Lower leg skin (tissue), 4 donors: Measurements from ENCODE around the gene LRRC26. TPM values are rescaled to one million over a fixed set of nuclear protein-coding genes. Genes with fewer than 3 reads are reported as not detected.
"Not testable (repeated sequence)": the region's sequence is repeated elsewhere in the genome, so short reads cannot be mapped to it uniquely, and the experiment has no call there.

Experiments
- DNase-seq, 2 donors: peaks; one replicate each; pipeline ENCODE4 v3.0.0-alpha.2; 2019; ENCODE audit warnings: low spot score in 2 of 2
- H3K4me3 ChIP-seq: fragments of 200-600 bp; sonication (generic); 2 replicates; pipeline ENCODE4 v1.5.1; 2017; ENCODE audit warnings: mild to moderate bottlenecking, low read depth; ENCODE audit not compliant: poor library complexity, severe bottlenecking
- POLR2A ChIP-seq, 2 donors: fragments of 450-650 bp; IDR thresholded peaks; one replicate each; pipeline ENCODE4 v1.6.1; 2016 to 2017; ENCODE audit warnings: antibody characterized with exemption in 2 of 2, mild to moderate bottlenecking in 1 of 2, moderate library complexity in 1 of 2
- WGBS, 2 donors: methylation state at CpG; one replicate each; pipeline ENCODE4 v1.1.5; 2018; 5-methylcytosine and 5-hydroxymethylcytosine counted together
- intact Hi-C: fragments of 100-400 bp; cut with DNase I; formaldehyde crosslinking; loops from one replicate; pipeline ENCODE4 v1.15.0; 2023; ENCODE audit warnings: low total_unique reads
- microRNA-seq, 2 donors: library from miRNA; unstranded; fragments of <30 nt; microRNA quantifications; one replicate each; pipeline ENCODE4, GENCODE V29; 2016; ENCODE audit warnings: borderline replicate concordance in 2 of 2, borderline number of aligned reads in 1 of 2
- total RNA-seq, 4 donors: library from RNA; depleted of rRNA; stranded (reverse); fragments of >200 nt; gene quantifications; one replicate each; pipeline ENCODE4 v1.1.0, GENCODE V29; 2016
- TF ChIP-seq, protein P1 (sequence below), 3 donors: fragments of 450-650 bp; IDR thresholded peaks; one replicate each; pipeline ENCODE4 v1.5.1; 2016; ENCODE audit warnings: antibody characterized with exemption in 3 of 3, mild to moderate bottlenecking in 3 of 3, moderate library complexity in 2 of 3

The LRRC26 gene
- total RNA-seq, 4 donors from 2014 or later: 4.1 to 29.0 (median 21.3) TPM

- no peak for TF ChIP-seq POLR2A (IDR thresholded peaks at IDR 0.05)
- TF ChIP-seq, protein P1, sequence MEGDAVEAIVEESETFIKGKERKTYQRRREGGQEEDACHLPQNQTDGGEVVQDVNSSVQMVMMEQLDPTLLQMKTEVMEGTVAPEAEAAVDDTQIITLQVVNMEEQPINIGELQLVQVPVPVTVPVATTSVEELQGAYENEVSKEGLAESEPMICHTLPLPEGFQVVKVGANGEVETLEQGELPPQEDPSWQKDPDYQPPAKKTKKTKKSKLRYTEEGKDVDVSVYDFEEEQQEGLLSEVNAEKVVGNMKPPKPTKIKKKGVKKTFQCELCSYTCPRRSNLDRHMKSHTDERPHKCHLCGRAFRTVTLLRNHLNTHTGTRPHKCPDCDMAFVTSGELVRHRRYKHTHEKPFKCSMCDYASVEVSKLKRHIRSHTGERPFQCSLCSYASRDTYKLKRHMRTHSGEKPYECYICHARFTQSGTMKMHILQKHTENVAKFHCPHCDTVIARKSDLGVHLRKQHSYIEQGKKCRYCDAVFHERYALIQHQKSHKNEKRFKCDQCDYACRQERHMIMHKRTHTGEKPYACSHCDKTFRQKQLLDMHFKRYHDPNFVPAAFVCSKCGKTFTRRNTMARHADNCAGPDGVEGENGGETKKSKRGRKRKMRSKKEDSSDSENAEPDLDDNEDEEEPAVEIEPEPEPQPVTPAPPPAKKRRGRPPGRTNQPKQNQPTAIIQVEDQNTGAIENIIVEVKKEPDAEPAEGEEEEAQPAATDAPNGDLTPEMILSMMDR (IDR thresholded peaks at IDR 0.05): no peak
- 50 to 51% methylated on average over 24 of the region's 24 CpGs for WGBS, 2 donors
- no peak for DNase-seq
- intact Hi-C loops: no loop called here
- no peak overlapping the region for H3K4me3 ChIP-seq
These were observed 42.3 kb downstream of the LRRC26 start for GRCh38 chr9:137127301-137128157.

- TF ChIP-seq POLR2A (IDR thresholded peaks at IDR 0.05): no peak
- TF ChIP-seq, protein P1 (IDR thresholded peaks at IDR 0.05): no peak
- 53 to 54% methylated on average over 3 of the region's 3 CpGs for WGBS, 2 donors
- H3K4me3 ChIP-seq: no peak overlapping the region
- intact Hi-C loops: no loop called here
- DNase-seq: no peak
These were observed 43.1 kb downstream of the LRRC26 start for GRCh38 chr9:137126786-137127185.

- intact Hi-C loops, DNase-seq, H3K4me3 ChIP-seq: not testable (repeated sequence)
- 91% methylated on average over 5 of the region's 5 CpGs for WGBS, 2 donors
These were observed 45.8 kb downstream of the LRRC26 start for GRCh38 chr9:137123952-137124462.

- intact Hi-C loops: no loop called here
- H3K4me3 ChIP-seq: no peak overlapping the region
- 74 to 79% methylated on average over 5 of the region's 5 CpGs for WGBS, 2 donors
- TF ChIP-seq POLR2A (IDR thresholded peaks at IDR 0.05): no peak
- TF ChIP-seq, protein P1 (IDR thresholded peaks at IDR 0.05): no peak
- no peak for DNase-seq
These were observed 46.4 kb downstream of the LRRC26 start for GRCh38 chr9:137123468-137123837.

- DNase-seq, intact Hi-C loops, H3K4me3 ChIP-seq: not testable (repeated sequence)
- 85 to 86% methylated on average over 16 of the region's 16 CpGs for WGBS, 2 donors
These were observed 46.9 kb downstream of the LRRC26 start for GRCh38 chr9:137122796-137123467.

DNA sequence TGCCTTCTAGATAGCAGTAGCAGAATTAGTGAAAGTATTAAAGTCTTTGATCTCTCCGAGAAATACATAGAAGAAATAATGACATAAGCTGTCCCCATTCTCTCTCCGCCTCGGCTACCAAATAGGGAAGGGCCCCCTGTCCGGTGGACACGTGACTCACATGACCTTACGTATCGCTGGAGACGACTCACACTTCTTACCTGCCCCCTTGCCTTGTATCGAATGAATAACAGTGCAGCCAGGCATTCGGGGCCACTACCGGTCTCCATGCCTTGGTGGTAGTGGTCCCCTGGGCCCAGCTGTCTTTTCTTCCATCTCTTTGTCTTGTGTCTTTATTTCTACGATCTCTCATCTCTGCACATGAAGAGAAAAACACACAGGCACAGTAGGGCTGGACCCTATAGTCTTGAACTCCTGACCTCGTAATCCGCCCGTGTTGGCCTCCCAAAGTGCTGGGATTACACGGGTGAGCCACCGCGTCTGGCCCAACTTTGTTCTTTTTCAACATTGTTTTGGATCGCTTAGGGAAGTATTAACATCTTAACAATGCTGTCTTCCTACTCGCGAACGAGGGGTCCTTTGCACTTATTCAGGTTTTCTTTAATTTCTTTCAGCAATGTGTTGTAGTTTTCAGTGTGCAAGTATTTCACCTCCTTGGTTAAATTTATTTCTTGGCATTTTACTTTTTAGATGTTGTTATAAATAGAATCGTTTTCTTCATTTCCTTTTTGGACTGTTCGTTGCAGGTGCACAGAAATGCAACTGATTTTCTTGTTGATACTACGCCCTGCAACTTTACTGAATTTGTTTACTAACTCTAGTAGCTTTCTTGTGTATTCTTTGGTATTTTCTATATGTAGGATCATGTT is 47.7 kb downstream of the LRRC26 start:
- intact Hi-C loops, H3K4me3 ChIP-seq, DNase-seq: not testable (repeated sequence)
- 75% methylated on average over 21 to 22 of the region's 25 CpGs for WGBS, 2 donors

Small RNA genes lying within 50 kb of the gene (microRNA-seq; reads per million reads assigned to microRNA genes)
- 0 reads per million in 2 donors for gene MIR3621

Other genes starting within 250 kb of the LRRC26 start
- gene FBXW5, start 225.3 kb downstream of the LRRC26 start, total RNA-seq: 100 to 1,000 TPM; 145 to 182 (median 154) TPM
- not detected for gene C8G, start 224.8 kb downstream of the LRRC26 start, total RNA-seq
- not detected for gene LCN12, start 217.8 kb downstream of the LRRC26 start, total RNA-seq
- gene PTGDS, start 192.5 kb downstream of the LRRC26 start, total RNA-seq: 10 to 100 TPM in 3 of 4 donors, 1 to 10 TPM in 1; 9.7 to 75.3 (median 14.8) TPM
- under 1 TPM in 2 of 4 donors, not detected in 2; 0.36 to 0.37 TPM for gene LCNL1, start 187.1 kb downstream of the LRRC26 start, total RNA-seq
- 10 to 100 TPM; 38.7 to 75.8 (median 58.2) TPM for gene PAXX, start 177.6 kb downstream of the LRRC26 start, total RNA-seq
- gene CLIC3, start 173.5 kb downstream of the LRRC26 start, total RNA-seq: 100 to 1,000 TPM; 114 to 328 (median 163) TPM
- gene ABCA2, start 141.8 kb downstream of the LRRC26 start, total RNA-seq: 10 to 100 TPM; 18.2 to 27.6 (median 23.7) TPM
- gene FUT7, start 138.0 kb downstream of the LRRC26 start, total RNA-seq: under 1 TPM in 2 of 4 donors, not detected in 2; 0.22 to 0.39 TPM
- 10 to 100 TPM; 29.1 to 63.9 (median 56.1) TPM for gene NPDC1, start 123.9 kb downstream of the LRRC26 start, total RNA-seq
- gene ENTPD2, start 116.0 kb downstream of the LRRC26 start, total RNA-seq: 10 to 100 TPM; 10.1 to 14.7 (median 12.1) TPM
- 10 to 100 TPM in 2 of 4 donors, 1 to 10 TPM in 2; 5.7 to 25.6 (median 13.7) TPM for gene SAPCD2, start 99.5 kb downstream of the LRRC26 start, total RNA-seq
- gene UAP1L1, start 92.5 kb downstream of the LRRC26 start, total RNA-seq: 10 to 100 TPM in 1 of 4 donors, 1 to 10 TPM in 3; 6.6 to 13.7 (median 7.9) TPM
- gene MAN1B1, start 83.1 kb downstream of the LRRC26 start, total RNA-seq: 10 to 100 TPM; 57.7 to 81.0 (median 61.8) TPM
- 100 to 1,000 TPM; 123 to 144 (median 138) TPM for gene DPP7, start 55.3 kb downstream of the LRRC26 start, total RNA-seq
- gene GRIN1, start 30.9 kb downstream of the LRRC26 start, total RNA-seq: 1 to 10 TPM in 1 of 4 donors, under 1 TPM in 2, not detected in 1; 0.10 to 2.4 (median 0.49) TPM
- gene TMEM210, start 2.0 kb upstream of the LRRC26 start, total RNA-seq: not detected
- 10 to 100 TPM; 26.2 to 69.3 (median 30.5) TPM for gene ANAPC2, start 18.5 kb upstream of the LRRC26 start, total RNA-seq
- gene SSNA1, start 18.6 kb upstream of the LRRC26 start, total RNA-seq: 100 to 1,000 TPM in 2 of 4 donors, 10 to 100 TPM in 2; 79.2 to 112 (median 93.1) TPM
- 10 to 100 TPM; 27.6 to 34.2 (median 29.1) TPM for gene TPRN, start 30.7 kb upstream of the LRRC26 start, total RNA-seq
- gene TMEM203, start 35.6 kb upstream of the LRRC26 start, total RNA-seq: 10 to 100 TPM; 45.7 to 60.7 (median 49.4) TPM
- 10 to 100 TPM in 3 of 4 donors, 1 to 10 TPM in 1; 8.1 to 18.6 (median 11.6) TPM for gene NDOR1, start 35.6 kb upstream of the LRRC26 start, total RNA-seq
- 10 to 100 TPM in 1 of 4 donors, 1 to 10 TPM in 3; 3.7 to 10.2 (median 5.5) TPM for gene RNF208, start 52.2 kb upstream of the LRRC26 start, total RNA-seq
- gene CYSRT1, start 55.1 kb upstream of the LRRC26 start, total RNA-seq: 100 to 1,000 TPM in 1 of 4 donors, 10 to 100 TPM in 3; 40.2 to 119 (median 67.6) TPM
- 1 to 10 TPM in 2 of 4 donors, under 1 TPM in 1, not detected in 1; 0.25 to 3.2 (median 2.4) TPM for gene RNF224, start 57.5 kb upstream of the LRRC26 start, total RNA-seq
- gene SLC34A3, start 60.9 kb upstream of the LRRC26 start, total RNA-seq: 1 to 10 TPM in 1 of 4 donors, not detected in 3; 1.6 TPM
- gene TUBB4B, start 71.2 kb upstream of the LRRC26 start, total RNA-seq: 100 to 1,000 TPM; 317 to 604 (median 408) TPM
- not detected for gene STPG3, start 81.2 kb upstream of the LRRC26 start, total RNA-seq
- 10 to 100 TPM; 40.7 to 52.7 (median 49.9) TPM for gene NELFB, start 85.3 kb upstream of the LRRC26 start, total RNA-seq
- gene TOR4A, start 107.7 kb upstream of the LRRC26 start, total RNA-seq: 1 to 10 TPM; 4.9 to 7.4 (median 5.6) TPM
- 10 to 100 TPM; 28.5 to 49.2 (median 41.0) TPM for gene NRARP, start 132.2 kb upstream of the LRRC26 start, total RNA-seq